Hepatocyte (in vitro differentiated cells): Measurements from ENCODE around the gene TRAM2.

ENCODE experiments used
- CTCF ChIP-seq: fragments of 200-600 bp; sonication (generic); IDR thresholded peaks from 2 replicates; pipeline ENCODE4 v1.5.1; 2016; ENCODE audit warnings: antibody characterized with exemption, mild to moderate bottlenecking; ENCODE audit not compliant: poor library complexity
- EZH2phosphoT487 ChIP-seq: fragments of 200-600 bp; sonication (generic); IDR thresholded peaks from one replicate; pipeline ENCODE4 v1.6.1; 2018; ENCODE audit warnings: antibody characterized with exemption, mild to moderate bottlenecking, low read depth, moderate library complexity; ENCODE audit not compliant: unreplicated experiment, severe bottlenecking

DNA sequence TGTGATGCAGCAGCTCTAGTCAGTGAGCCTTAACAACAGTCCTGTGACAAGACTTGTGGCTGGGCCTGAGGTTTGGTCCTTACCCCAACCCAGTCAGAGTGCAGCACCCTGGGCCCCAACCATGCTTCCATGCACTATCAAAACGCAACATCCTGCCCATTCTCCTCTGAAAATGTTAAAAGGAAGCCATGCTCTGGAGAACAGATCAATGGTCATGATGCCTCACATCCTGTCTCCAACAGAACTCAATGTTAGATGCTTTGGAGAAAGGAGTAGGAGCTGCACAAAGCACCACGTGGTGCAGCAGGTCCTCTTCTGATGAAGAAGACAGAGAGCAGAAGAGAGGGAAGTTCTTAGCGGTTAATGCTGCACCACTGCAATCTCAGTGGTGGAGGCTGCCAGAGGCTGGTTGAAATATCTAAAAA lies 41.9 kb downstream of the TRAM2 start:
- TF ChIP-seq CTCF (no peak), EZH2phosphoT487 (no peak)
